Stimulated activated naive CD8-positive, alpha-beta T cell treated with anti-CD3 and anti-CD28 coated beads, Interleukin-15, Interleukin-2, amounts not matched to agents 100 U/mL and 50 U/mL, for 24 hours (primary cell): Measurements from ENCODE around the gene SYT12.

Experiments
- ATAC-seq: fragments of 150-1000 bp; cut with Tn5 transposase; one replicate; pipeline ENCODE4 v1.10.0; 2021
- DNase-seq: peaks from one replicate; pipeline ENCODE4 v3.0.0; 2021

The SYT12 gene

DNA sequence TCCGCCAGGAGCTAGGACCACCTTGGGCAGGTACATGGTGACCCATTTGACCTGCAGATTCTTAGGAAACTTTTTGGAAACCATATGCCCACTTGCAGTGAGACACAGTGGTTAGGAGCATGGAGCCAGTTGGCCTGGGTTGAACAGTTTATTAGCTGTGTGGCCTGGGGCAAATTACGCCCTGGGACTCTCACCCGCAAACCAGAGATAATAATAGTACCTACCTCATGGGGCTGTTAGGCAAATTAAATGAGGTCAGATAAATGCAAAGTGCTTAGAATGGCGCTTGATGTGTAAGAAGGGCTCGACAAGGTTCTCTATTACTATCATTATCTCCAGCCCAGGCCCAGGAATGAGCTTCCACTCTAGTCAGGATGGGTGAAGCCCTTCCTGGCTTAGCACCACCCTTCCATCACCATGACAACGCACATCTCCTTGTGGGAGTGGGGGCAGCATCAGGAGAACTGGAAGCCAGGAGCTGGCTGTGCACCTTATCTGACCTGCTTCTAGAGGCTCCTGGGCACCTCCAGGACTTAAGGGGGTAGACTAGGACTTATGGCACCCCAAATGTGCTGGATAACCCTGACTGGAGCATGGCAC, 5.1 kb downstream of the SYT12 start:
- DNase-seq (no peak), ATAC-seq (no peak)

DNA sequence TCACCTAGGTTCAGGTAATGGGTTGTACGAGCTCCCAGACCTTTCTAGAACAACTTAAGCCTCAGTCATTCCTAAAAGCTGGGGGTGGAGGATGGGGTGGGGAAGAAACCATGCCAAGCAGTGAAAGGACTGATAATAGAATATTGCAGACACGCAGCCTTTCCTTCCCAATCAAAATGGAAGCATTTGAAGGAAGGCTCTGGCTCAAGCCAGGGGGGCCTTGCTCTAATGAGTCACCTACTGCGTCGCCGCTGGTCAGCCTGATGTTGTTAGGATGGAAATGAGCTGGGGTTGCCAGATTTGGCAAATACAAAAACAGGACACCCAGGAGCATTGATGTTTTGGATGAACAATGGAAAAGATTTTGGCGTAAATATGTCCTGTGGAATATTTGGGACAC, 6.2 kb downstream of the SYT12 start:
- ATAC-seq (no peak), DNase-seq (no peak)

DNA sequence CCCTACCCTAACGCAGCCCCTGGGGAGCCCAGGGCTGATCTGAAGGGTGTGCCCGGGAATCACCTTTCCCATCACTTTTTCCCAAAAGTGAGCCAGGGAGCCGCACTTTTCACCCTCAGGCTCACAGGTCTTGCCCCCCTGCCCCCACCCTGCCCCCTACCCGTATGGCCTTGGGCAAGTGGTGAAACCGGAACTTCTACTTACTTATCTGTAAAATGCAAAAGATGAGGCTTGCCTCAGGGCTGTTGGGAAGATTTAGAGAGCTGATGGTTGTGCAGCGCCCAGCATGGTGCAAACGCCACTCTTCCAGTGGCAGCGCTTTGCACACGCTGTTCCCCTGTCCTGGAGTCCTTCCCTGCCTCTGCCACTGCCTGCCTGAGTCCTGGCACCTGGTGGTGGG, 8.0 kb downstream of the SYT12 start:
- DNase-seq (no peak), ATAC-seq (no peak)

DNA sequence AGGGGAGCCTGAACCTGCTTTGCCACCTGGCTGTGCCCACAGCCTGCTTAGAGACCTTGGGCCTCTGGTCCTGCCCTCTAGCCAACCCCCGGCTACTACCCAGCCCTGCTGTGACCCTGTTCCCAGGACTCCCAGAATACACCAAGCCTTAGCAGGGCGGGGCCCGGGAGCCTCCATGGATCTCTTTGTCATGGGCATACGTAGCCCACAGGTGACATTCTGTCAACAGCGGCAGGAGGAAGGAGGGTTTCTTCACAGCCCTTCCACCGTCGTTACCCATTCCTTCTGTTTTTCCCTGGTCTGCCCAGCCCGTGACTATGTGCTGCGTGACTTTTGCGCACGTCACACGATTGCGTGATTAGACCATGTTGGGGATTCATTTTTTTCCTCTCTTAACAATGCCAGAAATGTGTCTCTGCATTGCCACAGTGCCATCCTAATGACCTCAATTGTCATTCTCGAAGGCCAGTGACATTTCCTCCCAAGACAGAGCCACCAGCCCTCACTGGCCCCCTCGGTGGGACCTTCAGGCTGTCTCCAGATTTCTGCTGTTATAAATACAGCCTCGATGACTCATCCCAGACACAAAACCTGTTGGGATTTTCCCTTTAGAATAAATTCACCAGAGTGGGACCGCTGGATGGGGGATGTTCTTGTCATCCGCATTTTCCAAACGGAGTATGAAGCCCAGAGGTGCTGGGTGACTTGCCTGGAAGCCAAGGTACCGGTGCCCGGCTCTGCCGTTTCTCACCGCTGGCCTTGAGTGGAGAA, 9.0 kb downstream of the SYT12 start:
- DNase-seq = no peak
- no peak for ATAC-seq

DNA sequence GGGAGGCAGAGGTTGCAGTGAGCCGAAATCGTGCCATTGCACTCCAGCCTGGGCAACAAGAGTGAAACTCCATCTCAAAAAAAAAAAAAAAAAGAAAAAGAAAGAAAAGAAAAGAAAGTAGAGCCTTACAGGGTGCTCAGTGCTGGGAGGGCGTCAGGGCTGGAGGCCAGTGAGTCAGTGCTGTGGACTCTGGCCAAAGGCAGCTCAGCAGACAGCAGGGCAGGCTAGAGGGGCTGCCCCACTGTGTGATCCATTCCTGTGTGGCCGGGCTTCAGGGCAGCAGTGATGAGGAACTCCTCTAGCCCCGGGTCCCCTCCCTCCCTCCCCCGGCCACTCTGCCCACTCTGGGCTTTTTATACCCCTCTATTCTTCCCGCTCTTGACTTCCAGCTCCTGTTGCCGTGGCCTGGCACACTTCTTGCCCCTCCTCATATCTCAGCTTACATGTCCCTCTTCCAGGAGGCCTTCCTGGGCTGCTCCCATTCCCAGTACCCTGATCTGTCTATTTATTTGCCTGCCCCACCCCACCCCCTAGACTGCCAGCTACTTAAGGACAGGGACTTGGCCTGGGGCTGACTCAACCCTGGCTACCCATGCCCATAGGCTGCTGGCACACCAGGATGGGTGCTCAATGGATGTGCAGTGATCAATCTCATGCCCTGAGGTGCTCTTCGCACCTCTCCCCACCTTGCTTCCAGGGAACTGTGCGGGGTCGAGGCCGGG, 10.1 kb downstream of the SYT12 start:
- DNase-seq (no peak), ATAC-seq (no peak)

DNA sequence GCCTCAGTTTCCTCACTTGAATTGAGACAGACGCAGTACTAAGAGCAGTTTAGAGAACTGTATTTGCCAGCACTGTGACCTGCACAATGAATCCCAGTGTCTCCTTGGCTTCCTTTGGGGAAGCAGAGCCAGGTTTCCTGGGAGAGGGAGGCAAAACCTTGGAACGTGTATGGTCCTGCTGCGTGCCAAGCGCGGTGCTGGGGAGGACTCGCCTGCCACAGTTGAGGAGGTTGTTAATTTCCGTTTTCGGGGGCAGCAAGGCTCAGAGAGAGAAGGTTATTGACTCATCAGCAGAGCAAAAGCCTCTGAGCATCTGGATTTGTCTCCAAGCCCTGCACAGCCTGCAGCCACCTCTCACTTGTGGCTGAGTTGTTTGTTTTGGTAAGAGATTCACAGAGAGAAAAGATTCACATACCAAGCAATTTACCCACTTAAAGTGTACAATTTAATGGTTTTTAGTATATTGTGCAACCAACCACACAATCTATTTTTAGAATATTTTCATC, 10.8 kb downstream of the SYT12 start:
- ATAC-seq (no peak), DNase-seq (no peak)

DNA sequence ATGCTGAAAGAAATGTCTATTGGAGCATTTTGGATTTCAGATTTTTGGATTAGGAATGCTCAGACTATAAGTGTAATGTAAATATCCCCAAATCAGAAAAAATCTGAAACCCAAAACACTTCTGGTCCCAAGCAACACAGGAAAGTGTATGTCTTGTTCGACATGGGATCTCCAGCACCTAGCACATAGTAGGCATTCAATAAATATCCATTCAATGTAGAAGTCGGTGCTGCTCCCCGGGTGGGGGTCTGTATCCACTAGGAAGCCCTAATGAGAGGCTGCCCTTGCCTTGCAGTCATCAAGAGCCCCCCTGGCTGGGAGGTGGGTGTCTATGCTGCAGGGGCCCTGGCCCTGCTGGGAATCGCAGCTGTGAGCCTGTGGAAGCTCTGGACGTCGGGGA, 11.4 kb downstream of the SYT12 start:
- ATAC-seq (no peak), DNase-seq (no peak)

DNA sequence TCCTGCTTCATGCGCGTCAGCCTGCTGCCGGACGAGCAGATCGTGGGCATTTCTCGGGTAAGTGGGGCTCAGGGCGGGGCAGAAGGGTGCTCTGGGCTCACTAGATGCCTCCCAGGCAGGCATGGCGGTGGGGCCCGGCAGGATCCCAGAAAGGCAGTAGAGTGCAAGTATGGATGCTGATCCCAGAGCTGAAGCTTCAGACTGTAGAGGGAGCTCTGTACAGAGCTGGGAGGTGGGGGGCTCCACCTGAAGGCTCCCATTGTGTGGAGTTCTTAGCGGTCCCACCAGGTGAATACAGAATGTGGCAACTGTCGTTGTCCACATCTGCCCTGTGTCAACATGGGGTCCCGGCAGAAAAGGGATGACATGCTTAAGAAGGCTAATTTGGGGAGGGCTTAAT, 17.2 kb downstream of the SYT12 start:
- no peak for ATAC-seq

DNA sequence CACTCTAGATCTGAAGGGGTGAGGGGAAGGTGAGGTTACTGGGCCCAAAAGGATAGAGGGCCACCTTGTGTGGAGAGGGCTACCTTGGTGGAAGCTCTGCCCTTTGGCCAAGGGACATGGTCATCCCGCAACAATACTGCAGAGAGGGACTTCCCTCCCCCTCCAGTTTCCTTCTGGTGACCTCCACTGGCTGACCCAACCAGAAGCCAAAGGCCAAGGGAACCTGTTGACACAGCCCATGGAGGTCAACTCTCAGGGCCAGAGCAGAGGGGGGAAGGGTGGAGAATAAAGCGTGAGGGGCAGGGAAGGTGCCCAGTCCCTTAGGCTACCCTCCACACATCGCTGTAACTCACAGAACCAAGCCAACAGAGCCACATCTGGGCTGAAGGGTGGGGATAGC, 18.7 kb downstream of the SYT12 start:
- DNase-seq (no peak), ATAC-seq (no peak)

More for the DNA sequence above, 17.2 kb downstream of the SYT12 start:
- no peak for DNase-seq

DNA sequence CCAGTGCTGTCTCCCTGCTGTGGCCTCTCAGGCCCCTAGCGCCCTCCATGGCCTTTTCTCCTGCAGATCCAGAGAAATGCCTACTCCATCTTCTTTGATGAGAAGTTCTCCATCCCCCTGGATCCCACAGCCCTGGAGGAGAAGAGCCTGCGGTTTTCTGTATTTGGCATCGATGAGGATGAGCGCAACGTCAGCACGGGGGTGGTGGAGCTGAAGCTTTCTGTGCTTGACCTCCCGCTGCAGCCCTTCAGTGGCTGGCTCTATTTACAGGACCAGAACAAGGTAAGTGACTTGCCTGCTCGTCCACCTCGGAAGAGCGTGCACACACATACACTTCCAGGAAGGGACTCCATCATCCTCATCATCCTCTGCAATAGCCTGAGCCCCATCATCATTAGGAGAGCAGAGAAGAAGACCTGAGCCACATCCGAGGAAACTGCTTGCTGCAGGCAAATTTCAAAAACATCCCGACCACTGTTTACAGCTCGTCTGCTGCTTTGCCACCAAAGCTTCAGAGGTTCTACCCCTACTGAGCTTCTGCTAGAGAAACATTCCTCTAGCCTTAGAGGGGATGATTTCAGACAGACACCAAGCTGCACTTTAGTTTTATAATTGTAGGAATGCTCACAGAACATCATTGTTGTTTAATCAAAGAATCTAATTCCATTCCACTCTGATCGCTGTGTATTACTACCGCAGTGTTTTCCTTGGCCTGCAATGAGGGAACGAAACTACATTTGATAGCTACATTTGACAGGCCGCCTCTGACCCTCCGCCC, 20.8 kb downstream of the SYT12 start:
- ATAC-seq = no peak
- DNase-seq = no peak

DNA sequence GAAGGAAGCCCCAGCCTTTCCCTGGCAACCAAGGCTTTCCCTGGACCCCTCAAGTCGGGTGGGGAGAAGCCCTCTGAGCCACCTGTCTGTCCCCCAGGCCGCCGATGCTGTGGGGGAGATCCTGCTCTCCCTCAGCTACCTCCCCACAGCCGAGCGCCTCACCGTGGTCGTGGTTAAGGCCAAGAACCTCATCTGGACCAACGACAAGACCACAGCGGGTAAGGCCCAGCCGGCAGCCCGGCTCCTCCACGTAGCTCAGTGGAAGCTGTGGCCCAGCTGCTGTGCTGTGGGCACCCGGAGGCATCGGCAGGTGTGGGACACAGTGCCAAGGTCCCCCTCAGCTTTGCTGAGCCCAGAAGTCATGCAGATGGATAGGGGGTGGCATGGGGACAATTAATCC, 21.6 kb downstream of the SYT12 start:
- ATAC-seq = no peak
- no peak for DNase-seq

DNA sequence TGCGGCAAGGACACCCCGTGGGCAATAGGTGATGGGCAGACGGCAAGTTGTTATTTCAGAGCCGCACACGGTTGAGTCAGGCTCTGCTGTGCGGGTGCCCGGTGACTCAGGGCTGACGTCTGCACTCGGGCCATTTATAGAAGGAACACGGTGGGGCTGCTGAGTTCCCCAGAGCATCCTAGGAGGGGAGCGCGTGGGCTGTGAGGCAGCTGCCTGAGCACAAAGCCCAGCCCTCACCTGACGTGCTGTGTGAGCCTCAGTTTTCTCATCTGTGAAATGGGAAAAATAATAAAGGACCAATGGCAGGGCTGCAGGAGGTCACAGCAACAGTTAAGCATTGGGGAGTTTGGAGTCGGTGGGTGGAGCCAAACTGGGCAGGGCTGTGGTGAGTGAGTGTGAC, 22.4 kb downstream of the SYT12 start:
- DNase-seq (no peak), ATAC-seq (no peak)

DNA sequence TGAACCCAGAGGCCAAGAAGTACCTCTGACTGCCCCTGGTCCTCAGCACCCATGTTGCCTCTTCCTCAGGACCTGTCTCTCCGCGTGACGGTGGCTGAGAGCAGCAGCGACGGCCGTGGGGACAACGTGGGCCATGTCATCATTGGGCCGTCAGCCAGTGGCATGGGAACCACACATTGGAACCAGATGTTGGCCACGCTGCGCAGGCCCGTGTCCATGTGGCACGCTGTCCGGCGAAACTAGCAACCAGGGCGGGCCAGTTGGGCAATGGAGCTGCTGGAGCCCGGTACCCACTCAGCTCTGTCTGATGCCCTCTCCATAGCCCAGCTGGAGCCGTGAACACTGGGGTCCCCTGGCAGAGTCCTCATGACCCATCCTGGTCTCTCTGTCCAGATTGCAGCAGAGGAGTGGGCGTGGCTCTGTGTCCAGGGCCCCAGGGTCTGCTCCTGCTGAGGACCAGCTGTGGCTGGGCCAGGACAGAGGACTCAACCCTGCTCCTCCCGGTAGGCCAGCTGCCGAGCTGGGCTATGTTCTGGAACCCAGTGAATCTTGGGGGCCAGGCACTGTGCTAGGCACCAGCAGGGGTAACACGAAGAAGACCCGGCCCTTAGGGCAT, 25.7 kb downstream of the SYT12 start:
- no peak for DNase-seq
- no peak for ATAC-seq

DNA sequence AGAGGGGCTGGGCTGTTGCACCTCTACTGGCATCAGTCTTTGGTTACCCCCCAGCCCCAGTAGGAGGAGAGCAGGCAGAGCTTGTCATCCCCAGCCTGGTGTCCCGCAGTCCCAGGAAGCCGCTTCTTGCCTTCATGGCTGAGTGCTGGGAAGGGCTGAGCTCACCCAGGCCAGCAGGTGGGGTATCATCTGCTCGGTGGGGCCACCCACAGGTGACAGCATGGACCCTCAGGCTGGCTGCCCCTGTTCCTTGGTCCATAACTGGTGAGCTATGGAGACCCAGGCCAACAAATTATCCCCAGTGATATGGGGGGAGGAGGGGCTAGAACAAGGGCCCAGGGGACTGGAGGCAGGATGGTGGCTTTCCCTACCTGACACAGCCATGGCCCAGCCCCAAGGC, 27.2 kb downstream of the SYT12 start:
- ATAC-seq (no peak), DNase-seq (no peak)

DNA sequence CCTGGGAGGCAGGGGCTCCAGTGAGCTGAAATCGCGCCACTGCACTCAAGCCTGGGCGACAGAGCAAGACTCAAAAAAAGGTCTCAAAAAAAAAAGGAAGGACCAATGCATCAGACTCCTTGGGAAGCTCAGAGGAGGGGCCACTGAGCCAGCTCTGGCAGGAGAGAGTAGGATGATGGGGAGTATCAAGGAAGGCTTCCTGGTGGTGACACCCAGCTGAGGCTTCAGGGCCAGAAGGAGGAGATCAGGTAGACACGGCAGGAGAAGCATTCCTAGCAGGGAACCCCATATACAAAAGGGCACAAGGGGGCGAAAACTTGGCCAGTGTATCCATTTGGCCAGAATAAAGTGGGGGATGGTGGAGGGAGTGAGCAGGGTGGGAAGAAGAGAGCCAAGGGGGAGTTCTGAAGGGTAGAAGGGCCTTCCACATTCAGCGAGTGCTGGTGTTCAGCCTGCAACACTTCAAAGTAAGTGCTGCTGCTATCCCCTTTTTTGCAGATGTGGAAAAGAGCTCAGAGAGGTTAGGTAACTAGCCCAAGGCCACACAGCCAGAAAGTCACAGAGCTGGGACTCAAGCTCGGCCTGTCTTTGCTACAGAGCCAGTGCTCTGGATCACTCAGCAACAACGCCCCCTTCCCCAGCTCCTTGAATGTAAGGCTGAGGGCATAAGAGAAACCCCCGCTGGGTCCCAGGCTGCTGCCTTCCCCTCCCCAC, 28.4 kb downstream of the SYT12 start:
- DNase-seq = no peak
- ATAC-seq = no peak

DNA sequence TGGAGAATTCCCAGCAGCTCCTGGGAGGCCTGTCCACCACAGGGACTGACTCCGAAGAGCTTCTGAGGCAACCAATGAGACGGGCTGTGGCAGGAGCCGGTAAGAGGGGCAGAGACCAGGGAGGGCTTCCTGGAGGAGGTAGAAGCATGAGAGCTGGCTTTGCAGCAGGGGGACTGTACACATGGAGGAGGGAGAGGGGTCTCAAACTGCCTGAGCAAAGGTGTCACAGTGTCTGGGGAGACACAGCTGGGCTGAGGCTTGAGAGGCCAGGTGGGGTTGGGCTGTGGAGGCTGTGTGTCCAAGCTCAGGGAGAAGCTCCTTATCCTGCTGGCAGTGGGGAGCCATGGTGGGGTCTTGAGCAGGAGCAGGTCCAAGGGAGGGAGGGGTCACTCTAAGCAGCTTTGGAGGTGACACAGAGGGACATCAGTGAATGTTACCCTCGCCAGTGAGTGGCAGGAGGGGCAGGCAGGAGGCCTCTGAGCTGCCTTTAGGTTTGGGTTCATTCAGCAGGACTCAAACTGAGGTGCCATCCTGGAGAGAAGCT, 29.1 kb downstream of the SYT12 start:
- DNase-seq = no peak
- ATAC-seq = no peak

DNA sequence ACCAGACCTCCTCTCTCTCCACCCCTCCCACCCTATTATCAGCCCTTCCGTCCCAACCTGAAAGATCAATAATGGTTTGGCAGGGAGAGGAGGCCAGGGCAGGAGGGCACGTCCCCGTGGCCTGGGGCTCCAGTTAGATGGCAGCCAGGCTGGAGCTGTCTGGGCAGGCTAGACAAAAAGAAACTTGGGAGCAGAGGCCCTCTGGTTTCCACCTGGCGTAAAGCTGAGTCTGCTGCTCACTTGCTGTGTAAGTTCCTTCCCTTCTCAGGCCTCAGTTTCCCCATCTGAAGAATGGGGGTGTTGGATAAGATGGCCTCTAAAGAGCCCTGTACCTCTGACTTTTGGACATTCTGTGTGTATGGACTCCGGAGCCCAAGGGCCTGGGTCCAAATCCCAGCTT, 30.0 kb downstream of the SYT12 start:
- DNase-seq = no peak
- no peak for ATAC-seq

DNA sequence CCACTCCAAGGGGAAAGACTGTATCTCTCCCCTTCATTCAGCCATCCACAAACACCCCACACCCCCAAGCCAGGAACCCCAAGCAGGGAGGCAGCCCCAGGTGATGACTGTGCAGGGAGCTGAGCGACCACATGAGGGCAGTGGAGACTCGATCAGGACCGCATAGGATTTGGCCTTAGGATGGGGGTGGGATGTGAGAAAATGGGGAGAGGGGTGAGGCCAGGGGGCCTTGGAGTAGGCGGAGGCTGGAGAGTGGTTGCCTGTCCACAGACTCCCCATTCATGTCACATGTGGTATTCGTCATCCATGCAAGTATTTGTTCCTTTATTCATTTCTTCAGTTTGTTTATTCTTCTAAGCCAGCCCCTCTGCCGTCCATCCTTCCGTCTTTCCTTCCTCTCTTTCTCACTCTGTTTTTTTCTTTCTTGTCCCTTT, 31.0 kb downstream of the SYT12 start:
- peak; percentile 65 for ATAC-seq
- peak; percentile 63 for DNase-seq

DNA sequence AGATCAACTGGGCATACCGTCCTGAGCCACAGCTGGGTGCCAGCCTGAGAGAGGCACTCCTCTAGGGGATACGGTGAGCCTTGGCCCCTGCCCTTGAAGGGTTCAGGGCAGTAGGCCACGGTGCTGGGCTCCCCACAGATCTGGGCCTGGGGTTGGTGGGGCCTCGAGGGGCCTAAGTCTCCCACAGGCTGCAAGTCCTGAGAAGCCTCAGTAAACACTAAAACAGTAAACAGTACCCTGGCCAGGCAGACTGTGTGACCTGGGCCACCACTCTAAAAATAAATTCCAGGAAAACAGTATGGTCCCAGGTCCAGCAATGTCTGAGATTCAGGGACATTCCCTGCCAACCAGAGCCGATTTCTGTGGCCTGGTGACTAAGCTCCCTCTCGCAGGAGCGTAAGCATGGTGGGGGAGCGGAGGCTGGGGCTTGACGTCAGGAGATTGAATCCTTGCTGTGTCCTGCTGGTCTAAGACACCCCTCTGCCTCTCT, 31.5 kb downstream of the SYT12 start:
- ATAC-seq (no peak), DNase-seq (no peak)

DNA sequence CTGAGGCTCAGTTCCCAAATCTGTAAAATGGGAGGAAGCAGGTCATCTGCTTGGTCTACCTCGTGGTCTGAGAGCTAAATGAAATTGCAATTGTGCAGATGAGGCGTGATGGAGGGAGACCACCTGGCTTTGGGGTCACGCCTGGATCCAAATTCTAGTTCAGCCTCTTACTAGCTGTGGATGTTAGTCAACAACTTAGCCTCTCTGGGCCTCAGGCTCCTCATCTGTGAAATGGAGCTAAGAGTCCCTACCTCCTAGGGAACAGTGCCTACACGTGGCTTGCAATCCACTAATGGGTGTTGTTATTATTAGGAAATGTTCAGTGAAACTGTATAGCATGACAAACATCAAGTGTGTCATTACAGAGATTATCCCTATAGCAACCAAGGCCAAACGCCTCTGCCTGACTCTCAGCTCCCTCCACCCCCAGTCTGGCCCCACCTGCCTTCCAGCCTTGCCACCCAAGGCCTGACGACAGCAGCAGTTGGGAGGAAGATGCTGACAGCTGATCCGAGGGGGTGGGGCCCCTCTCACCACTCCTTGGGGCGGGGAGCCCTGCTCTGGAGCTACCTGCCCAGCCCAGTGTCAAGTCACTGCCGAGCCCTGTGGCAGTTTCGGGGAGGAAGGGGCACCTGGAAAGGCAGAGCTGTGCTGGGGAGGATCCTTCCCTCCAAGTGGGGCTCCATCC, 32.0 kb downstream of the SYT12 start:
- ATAC-seq (peak; percentile 38), DNase-seq (peak; percentile 36)
